Measurements from ENCODE around the gene PSEN1.
A peak's percentile ranks its signal among the peaks of the same experiment; 100 is the strongest.

PSEN1 gene

DNA sequence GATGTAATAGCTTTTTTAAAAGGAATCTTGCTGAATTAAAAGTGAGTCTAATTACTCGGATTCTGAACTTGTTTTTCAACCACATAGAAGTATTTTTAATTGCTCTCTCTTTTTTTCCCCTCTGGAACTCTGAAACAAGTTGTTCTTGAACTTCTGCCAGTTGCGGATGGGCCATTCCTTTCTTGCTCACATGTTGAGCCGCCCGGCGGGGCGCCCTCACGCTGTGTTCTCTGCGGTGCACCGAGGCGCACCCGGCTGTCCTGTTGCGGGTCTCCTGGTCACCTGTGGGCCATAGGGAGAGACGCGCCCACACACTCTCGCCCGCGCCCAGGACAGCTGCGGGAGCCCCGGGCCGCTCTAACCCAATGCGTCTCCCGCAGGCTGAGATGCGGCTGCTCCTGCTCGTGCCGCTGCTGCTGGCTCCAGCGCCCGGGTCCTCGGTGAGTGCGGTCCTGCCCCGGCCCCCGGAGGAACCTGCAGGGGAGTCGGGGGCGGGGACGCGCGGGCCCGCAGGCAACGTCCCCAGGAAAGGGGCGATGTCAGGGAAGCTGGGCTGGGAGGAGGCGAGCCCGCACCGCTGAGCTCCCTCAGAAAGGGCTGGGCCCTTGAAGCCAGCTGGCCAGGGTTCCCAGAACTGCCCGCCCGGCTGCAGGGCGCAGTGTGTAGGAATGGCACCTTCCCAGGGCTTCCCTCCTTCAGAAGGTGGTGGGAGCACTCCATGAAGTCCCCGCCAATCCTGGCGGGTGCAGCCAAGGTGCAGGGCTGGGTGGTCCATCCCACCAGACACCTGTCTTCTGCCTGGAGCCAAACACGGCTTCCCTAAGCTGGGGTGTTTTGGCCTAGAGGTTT, 103.3 kb downstream of the PSEN1 start:
- peak overlapping the region; percentile 36 for H3K4me3 ChIP-seq (ENCODE audit: low read depth, low read length)
- CTCF ChIA-PET, result interaction anchor here (0.9 to 1.5 kb wide), 2 partner anchors 19 to 26 kb away, joined by 3 read pairs; no protein-coding TSS in a partner anchor
- POLR2A ChIA-PET, result no interaction called here
- no peak for TF ChIP-seq CTCF (IDR thresholded peaks at IDR 0.05; ENCODE audit: insufficient read depth, low read length, missing control alignments)
- peak; percentile 10 for DNase-seq (ENCODE audit: low read depth, low spot score)

DNA sequence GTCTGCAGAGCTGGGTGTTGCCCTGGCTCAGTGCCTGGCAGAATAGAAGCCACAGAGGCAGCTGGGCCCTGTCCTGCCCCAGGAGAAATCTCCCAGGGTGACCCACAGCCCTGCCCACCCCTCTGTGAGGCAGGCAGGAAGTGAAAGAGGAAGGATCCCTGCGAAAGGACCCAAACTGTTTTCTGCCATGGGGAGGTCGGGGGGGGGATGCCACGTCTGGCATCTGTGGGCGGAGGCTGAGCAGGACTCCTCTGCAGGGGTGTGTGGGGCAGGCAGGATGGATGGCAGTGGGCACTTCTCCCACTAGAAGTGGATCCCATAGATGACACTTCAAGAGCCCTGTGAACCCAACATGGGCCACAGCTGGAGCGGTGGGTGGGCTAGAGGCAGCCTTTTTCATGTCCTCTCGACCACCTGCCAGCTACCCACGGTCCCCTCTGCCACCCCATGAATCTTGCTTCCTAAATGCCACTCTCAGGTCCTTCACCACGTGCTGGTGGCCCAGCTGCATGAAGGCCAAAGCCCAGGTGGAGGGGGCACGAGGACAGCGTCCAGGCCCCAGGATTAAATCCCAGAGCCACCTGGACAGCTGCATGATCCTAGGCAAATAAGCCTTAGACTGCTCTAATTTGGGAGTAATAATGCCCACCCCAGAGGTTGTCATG, 104.6 kb downstream of the PSEN1 start:
- ChIA-PET POLR2A (no interaction called here), CTCF (no interaction called here)
- no peak overlapping the region for H3K4me3 ChIP-seq (ENCODE audit: low read depth, low read length)
- TF ChIP-seq CTCF (IDR thresholded peaks at IDR 0.05; ENCODE audit: insufficient read depth, low read length, missing control alignments), result no peak
- DNase-seq (ENCODE audit: low read depth, low spot score), result no peak

DNA sequence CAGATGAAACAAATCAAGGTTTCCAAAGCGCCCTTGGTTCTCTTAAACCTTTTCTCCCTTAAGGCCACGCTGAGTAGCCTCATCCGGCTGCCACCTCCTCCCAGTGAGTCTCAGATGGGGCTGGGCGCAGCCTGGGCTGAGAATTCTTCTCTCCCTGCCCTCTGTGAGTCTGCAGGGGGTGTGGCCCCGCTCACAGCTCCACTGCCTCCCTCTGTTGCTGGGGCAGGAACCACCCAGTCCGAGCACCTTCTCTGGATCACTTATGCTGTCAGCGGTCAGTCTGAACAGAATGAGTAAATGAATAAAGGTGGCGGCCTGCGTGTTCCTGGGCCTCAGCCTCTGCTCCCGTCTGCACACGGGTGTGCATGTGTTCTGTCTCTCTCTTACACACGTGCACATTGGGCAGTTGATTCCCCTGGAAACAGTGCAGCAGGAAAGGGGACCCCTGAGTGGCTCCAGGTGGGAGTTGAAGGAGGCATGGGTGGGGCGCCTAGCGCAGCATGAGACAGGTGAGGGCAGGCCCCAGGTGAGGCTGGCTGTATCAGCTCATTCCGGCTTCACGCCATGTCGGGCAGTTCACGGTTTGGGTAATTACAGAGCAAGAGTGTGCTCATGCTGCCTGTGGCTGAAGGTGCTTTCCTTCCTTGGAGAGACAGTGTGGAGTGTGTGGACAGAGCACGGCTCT, 105.3 kb downstream of the PSEN1 start:
- no peak overlapping the region for H3K4me3 ChIP-seq (ENCODE audit: low read depth, low read length)
- TF ChIP-seq CTCF (IDR thresholded peaks at IDR 0.05; ENCODE audit: insufficient read depth, low read length, missing control alignments), result no peak
- ChIA-PET CTCF (no interaction called here), POLR2A (no interaction called here)
- DNase-seq (ENCODE audit: low read depth, low spot score), result no peak

- DNase-seq (ENCODE audit: low read depth, low spot score), result no peak
- no peak for TF ChIP-seq CTCF (IDR thresholded peaks at IDR 0.05; ENCODE audit: insufficient read depth, low read length, missing control alignments)
- CTCF ChIA-PET, result interaction anchor here (0.8 to 1.3 kb wide), 2 partner anchors 28 to 230 kb away, joined by 4 to 5 read pairs; no protein-coding TSS in a partner anchor
- POLR2A ChIA-PET, result no interaction called here
- H3K4me3 ChIP-seq (ENCODE audit: low read depth, low read length), result no peak overlapping the region
Measured at GRCh38 chr14:73242357-73242901, 106.1 kb downstream of the PSEN1 start.

DNA sequence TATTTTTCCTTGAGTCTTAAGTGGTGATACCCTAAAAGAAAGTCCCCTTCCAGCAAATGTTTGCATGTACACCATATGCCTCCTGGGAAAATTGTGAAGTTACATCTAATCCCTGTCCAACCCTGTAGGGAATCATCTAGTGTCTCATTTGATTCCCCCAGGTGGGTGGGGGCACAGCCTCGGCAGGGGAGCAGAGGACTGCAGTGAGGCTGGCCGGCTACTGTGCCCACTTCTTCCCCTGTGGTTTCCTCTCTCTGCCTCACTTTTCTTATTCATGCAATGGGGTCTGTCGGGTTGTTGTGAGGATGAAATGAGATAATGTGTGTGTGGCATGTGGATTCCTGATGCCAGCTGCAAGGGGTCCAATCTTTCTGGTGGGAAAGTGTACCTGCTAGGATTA, 107.0 kb downstream of the PSEN1 start:
- ChIA-PET POLR2A (no interaction called here), CTCF (interaction anchor here (0.8 to 1.3 kb wide), 2 partner anchors 28 to 229 kb away, joined by 4 to 5 read pairs; no protein-coding TSS in a partner anchor)
- no peak overlapping the region for H3K4me3 ChIP-seq (ENCODE audit: low read depth, low read length)
- no peak for TF ChIP-seq CTCF (IDR thresholded peaks at IDR 0.05; ENCODE audit: insufficient read depth, low read length, missing control alignments)
- no peak for DNase-seq (ENCODE audit: low read depth, low spot score)
